DND-41 (cell line): ENCODE results near the gene TMEM114.

Experiments
- ATAC-seq: fragments of 200-7000 bp; cut with Tn5 transposase; 3 replicates; pipeline ENCODE4 v1.9.1; 2021; ENCODE audit warnings: low read depth; ENCODE audit not compliant: insufficient read depth
- DNase-seq: peaks from one replicate; pipeline ENCODE4 v3.0.0-alpha.2; 2020
- H2AFZ ChIP-seq: 2 replicates; pipeline ENCODE4 v1.6.0; 2012; ENCODE audit warnings: low read depth, low read length
- H3K27ac ChIP-seq: 2 replicates; pipeline ENCODE4 v1.5.1; 2012; ENCODE audit warnings: low read length, inconsistent platforms
- H3K27me3 ChIP-seq: fragments of 200-600 bp; sonication (generic); 2 replicates; pipeline ENCODE4 v1.6.0; 2012; ENCODE audit warnings: low read length, mild to moderate bottlenecking, inconsistent platforms; ENCODE audit not compliant: insufficient read depth, poor library complexity
- H3K36me3 ChIP-seq: 2 replicates; pipeline ENCODE4 v1.5.1; 2012; ENCODE audit warnings: low read length, inconsistent platforms; ENCODE audit not compliant: insufficient read depth
- H3K4me1 ChIP-seq: 2 replicates; pipeline ENCODE4 v1.5.1; 2012; ENCODE audit warnings: mild to moderate bottlenecking, low read length; ENCODE audit not compliant: insufficient read depth
- H3K4me2 ChIP-seq: 2 replicates; pipeline ENCODE4 v1.6.0; 2012; ENCODE audit warnings: mild to moderate bottlenecking, moderate library complexity, low read length, inconsistent platforms; ENCODE audit not compliant: insufficient read depth
- H3K4me3 ChIP-seq, 2 experiments: fragments of 200-600 bp in 1 of 2; shearing (Covaris generic) in 1 of 2; 2 replicates each; pipeline ENCODE4 v1.5.1; 2012 to 2016; ENCODE audit warnings: inconsistent platforms in 2 of 2, low read length in 2 of 2, mild to moderate bottlenecking in 2 of 2, low read depth in 1 of 2, moderate library complexity in 1 of 2
- H3K79me2 ChIP-seq: 2 replicates; pipeline ENCODE4 v1.6.0; 2012; ENCODE audit warnings: low read length, inconsistent platforms; ENCODE audit not compliant: insufficient read depth
- H3K9ac ChIP-seq: 2 replicates; pipeline ENCODE4 v1.6.0; 2012; ENCODE audit warnings: low read depth, mild to moderate bottlenecking, inconsistent platforms, low read length, moderate library complexity
- H3K9me3 ChIP-seq: 2 replicates; pipeline ENCODE4 v1.5.1; 2012; ENCODE audit warnings: low read length, moderate library complexity, mild to moderate bottlenecking, inconsistent platforms; ENCODE audit not compliant: insufficient read depth, severe bottlenecking
- H4K20me1 ChIP-seq: 2 replicates; pipeline ENCODE4 v1.6.0; 2012; ENCODE audit warnings: low read length; ENCODE audit not compliant: insufficient read depth
- CTCF ChIP-seq: IDR thresholded peaks from 2 replicates; pipeline ENCODE4 v1.5.1; 2012; ENCODE audit warnings: borderline replicate concordance, low read length, moderate library complexity, mild to moderate bottlenecking; ENCODE audit not compliant: poor library complexity, severe bottlenecking; ENCODE audit errors: extremely low read depth
- EZH2 ChIP-seq: IDR thresholded peaks from 3 replicates; pipeline ENCODE4 v1.6.1; 2012; ENCODE audit warnings: borderline replicate concordance, low read depth, mild to moderate bottlenecking, moderate library complexity, low read length, inconsistent platforms; ENCODE audit not compliant: severe bottlenecking

Gene TMEM114

DNA sequence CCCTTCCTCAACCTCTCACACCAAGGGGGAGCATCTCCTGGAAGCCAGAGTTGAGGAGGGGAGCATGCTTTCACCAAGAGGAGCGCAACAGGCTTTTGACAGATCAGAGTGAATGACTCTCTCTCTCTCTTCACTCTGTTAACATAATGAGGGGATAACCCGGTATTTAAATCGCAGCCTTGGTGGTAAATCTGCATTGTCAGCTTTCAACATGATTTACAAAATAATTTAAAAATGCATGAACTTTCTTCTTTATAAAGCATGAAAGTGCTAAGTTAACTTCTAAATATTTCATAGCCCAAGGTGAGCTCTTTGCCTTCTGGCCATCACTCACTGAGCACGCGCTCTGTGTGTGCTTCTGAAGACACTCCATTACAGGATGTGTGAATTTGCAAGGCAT is 61.8 kb downstream of the TMEM114 start:
- Histone ChIP-seq H3K4me1 (no peaks in the 10 kb centered on the region), H3K27me3 (peaks cover 6% of the 10 kb centered on the region), H4K20me1 (no peaks in the 10 kb centered on the region), H3K4me2 (no peak overlapping the region), H3K27ac (no peak overlapping the region), H3K9me3 (no peaks in the 10 kb centered on the region), H3K36me3 (no peaks in the 10 kb centered on the region), H2AFZ (no peak overlapping the region), H3K4me3 (no peak overlapping the region), H3K9ac (no peak overlapping the region), H3K79me2 (no peaks in the 10 kb centered on the region)
- DNase-seq (no peak), ATAC-seq (no peak)
- TF ChIP-seq EZH2 (no peak), CTCF (no peak)

DNA sequence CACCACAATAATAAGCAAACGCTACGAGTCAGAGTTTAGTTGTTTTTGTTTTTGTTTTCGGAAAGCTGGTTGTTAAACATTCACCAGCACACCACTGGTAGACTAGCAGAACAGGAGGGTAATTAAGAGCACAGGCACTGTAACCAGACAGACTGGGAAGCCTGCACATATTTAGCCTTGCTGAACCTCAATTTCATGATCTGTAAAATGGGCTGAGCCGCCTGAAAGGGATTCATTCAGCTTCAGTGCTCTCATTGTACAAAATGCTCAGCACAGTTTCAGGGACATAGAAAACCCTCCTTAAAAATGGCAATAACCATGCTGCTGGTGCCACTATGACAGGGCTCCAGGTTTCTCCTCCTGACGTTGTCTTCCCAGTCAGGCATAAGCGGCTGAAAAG is 66.4 kb downstream of the TMEM114 start:
- no peak overlapping the region for H3K4me3 ChIP-seq

DNA sequence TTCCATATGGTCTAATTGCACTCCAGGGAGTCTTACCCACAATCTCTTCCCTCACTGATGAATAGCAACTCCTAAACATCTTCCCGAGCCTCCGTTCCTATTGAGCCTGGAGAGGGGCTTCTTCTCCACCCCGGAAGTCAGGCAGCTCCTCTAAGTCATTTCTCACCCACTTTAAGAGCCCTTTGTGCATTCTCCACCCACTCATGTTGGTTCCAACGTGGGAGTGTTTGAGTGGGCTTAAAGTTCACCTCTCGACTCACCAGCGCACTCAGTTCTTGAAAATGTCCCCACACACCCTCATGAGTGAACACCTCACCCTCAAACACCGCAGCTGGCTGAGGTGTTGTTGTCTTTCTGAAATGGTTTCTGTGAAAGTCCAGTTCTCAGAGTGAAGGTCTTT is 67.6 kb downstream of the TMEM114 start:
- Histone ChIP-seq H3K4me1 (no peaks in the 10 kb centered on the region), H4K20me1 (no peaks in the 10 kb centered on the region), H3K79me2 (no peaks in the 10 kb centered on the region), H3K36me3 (no peaks in the 10 kb centered on the region), H2AFZ (no peak overlapping the region), H3K9ac (no peak overlapping the region), H3K27ac (no peak overlapping the region), H3K4me3 (no peak overlapping the region), H3K27me3 (peaks cover 2% of the 10 kb centered on the region), H3K4me2 (no peak overlapping the region), H3K9me3 (no peaks in the 10 kb centered on the region)
- ATAC-seq (no peak), DNase-seq (no peak)
- no peak for TF ChIP-seq CTCF
- TF ChIP-seq EZH2, result no peak

More for the DNA sequence above, 66.4 kb downstream of the TMEM114 start:
- H2AFZ ChIP-seq, result no peak overlapping the region
- no peaks in the 10 kb centered on the region for H3K36me3 ChIP-seq
- ATAC-seq (no peak), DNase-seq (no peak)
- peaks cover under 1% of the 10 kb centered on the region for H3K27me3 ChIP-seq
- H3K27ac ChIP-seq, result no peak overlapping the region
- no peaks in the 10 kb centered on the region for H4K20me1 ChIP-seq
- H3K4me1 ChIP-seq, result no peaks in the 10 kb centered on the region
- H3K4me2 ChIP-seq, result no peak overlapping the region
- no peaks in the 10 kb centered on the region for H3K9me3 ChIP-seq
- TF ChIP-seq EZH2, result no peak
- TF ChIP-seq CTCF, result no peak
- H3K79me2 ChIP-seq, result no peaks in the 10 kb centered on the region
- no peak overlapping the region for H3K9ac ChIP-seq

DNA sequence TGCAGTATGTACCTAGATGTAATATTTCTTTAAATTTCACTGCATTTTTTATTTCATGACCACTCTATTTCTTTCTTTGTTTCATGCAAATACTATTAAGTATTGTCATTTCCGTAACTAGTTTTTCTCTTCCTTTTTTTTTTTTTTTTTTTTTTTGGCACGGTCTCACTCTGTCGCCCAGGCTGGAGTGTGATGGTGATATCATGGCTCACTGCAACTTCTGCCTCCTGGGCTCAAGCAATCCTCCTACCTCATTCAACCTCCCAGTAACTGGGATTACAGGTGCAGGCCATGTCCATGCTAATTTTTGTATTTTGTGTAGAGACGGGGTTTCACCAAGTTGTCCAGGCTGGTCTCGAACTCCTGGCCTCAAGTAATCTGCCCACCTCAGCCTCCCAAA is 70.7 kb downstream of the TMEM114 start:
- Histone ChIP-seq H3K4me3 (no peak overlapping the region), H3K36me3 (no peaks in the 10 kb centered on the region), H3K9me3 (no peaks in the 10 kb centered on the region), H3K4me1 (no peaks in the 10 kb centered on the region), H3K79me2 (no peaks in the 10 kb centered on the region), H3K4me2 (no peak overlapping the region), H2AFZ (no peak overlapping the region), H4K20me1 (no peaks in the 10 kb centered on the region), H3K27me3 (peaks cover 2% of the 10 kb centered on the region), H3K9ac (no peak overlapping the region), H3K27ac (no peak overlapping the region)
- no peak for DNase-seq
- ATAC-seq, result no peak
- TF ChIP-seq EZH2, result no peak
- no peak for TF ChIP-seq CTCF
